Measurements from ENCODE around the gene GNAQ.

GNAQ gene

DNA sequence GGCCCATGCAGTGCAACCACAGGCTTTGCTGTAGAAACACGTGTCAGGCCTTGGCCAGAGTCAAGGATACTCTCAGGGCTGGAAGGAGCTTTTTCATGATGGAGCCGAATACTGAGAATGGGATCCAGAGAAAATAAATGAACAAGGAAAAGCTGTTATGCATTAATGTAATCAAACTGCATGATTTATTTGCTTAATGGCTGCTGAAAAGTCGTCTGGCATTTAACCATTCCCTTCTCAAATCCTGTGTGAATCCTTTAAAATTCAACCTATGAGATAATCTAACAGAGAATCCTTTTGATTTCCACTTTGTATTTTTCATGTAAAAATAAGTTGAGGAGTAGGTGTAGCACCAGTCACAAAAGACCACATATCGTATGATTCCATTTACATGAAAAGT, 359.4 kb downstream of the GNAQ start:
- Histone ChIP-seq H3K27ac (ENCODE audit: low read depth, low read length) (no peak overlapping the region), H3K23ac (ENCODE audit: low read length) (no peak overlapping the region), H3K18ac (ENCODE audit: low read length) (no peak overlapping the region), H2AFZ (ENCODE audit: insufficient read depth, low read length, poor library complexity) (no peak overlapping the region), H3K4ac (ENCODE audit: low read depth, low read length) (no peak overlapping the region), H3K27me3 (ENCODE audit: insufficient read depth, low read length) (no peaks in the 10 kb centered on the region), H3K79me2 (ENCODE audit: control insufficient read depth, insufficient read depth, low read length, poor library complexity) (no peaks in the 10 kb centered on the region), H3K79me1 (ENCODE audit: low read length) (no peaks in the 10 kb centered on the region), H3K14ac (ENCODE audit: low read length) (peak overlapping the region; percentile 34), H3K4me1 (ENCODE audit: control insufficient read depth in 1 of 2, insufficient read depth in 2 of 2, low read length in 2 of 2) (no peaks in the 10 kb centered on the region), H3K4me2 (ENCODE audit: low read length) (no peak overlapping the region), H4K91ac (ENCODE audit: low read depth, low read length) (no peak overlapping the region), H4K12ac (ENCODE audit: low read depth, low read length) (no peak overlapping the region), H2AK5ac (ENCODE audit: low read length) (no peak overlapping the region), H2BK5ac (ENCODE audit: low read depth, low read length, poor library complexity) (no peak overlapping the region), H2BK120ac (ENCODE audit: insufficient read depth, low read length, poor library complexity) (peak overlapping the region; percentile 56), H3K9me3 (ENCODE audit: insufficient read depth, low read depth, low read length) (no peaks in the 10 kb centered on the region), H2BK12ac (ENCODE audit: low read length) (no peak overlapping the region), H4K8ac (ENCODE audit: low read depth, low read length) (no peak overlapping the region), H3K9ac (ENCODE audit: low read length) (no peak overlapping the region), H3K4me3 (ENCODE audit: low read depth, low read length) (no peak overlapping the region), H3K36me3 (ENCODE audit: control insufficient read depth in 1 of 2, insufficient read depth in 2 of 2, low read length in 2 of 2) (no peaks in the 10 kb centered on the region)
- no peak for DNase-seq
- no CpG with 5 or more reads among the region's 4 CpGs for WGBS (ENCODE audit: extremely low coverage, insufficient coverage, insufficient read length)

DNA sequence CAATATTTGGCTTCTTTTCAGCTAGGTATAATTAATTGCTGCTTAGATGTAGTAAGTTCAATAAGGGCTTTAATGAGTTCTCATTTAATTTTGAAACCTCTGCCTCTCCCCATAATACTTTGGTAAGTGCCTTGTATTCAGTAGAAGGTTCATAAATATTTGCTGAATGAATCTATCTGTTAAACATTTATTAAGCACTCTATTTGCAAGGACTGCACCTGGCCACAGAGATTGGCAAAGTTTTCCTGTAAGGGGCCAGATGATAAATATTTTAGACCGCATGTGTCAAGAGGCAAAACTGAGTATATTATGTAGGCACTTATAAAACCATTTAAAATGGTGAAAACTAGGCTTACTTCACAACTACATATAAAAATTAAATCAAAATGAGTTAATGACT, 364.5 kb downstream of the GNAQ start:
- Histone ChIP-seq H3K79me2 (ENCODE audit: control insufficient read depth, insufficient read depth, low read length, poor library complexity) (no peaks in the 10 kb centered on the region), H2BK12ac (ENCODE audit: low read length) (no peak overlapping the region), H4K12ac (ENCODE audit: low read depth, low read length) (no peak overlapping the region), H3K79me1 (ENCODE audit: low read length) (no peaks in the 10 kb centered on the region), H3K4me1 (ENCODE audit: control insufficient read depth in 1 of 2, insufficient read depth in 2 of 2, low read length in 2 of 2) (peaks cover 2% of the 10 kb centered on the region in 2 experiments), H3K23ac (ENCODE audit: low read length) (no peak overlapping the region), H4K91ac (ENCODE audit: low read depth, low read length) (no peak overlapping the region), H3K9me3 (ENCODE audit: insufficient read depth, low read depth, low read length) (no peaks in the 10 kb centered on the region), H3K9ac (ENCODE audit: low read length) (no peak overlapping the region), H3K27ac (ENCODE audit: low read depth, low read length) (no peak overlapping the region), H2AFZ (ENCODE audit: insufficient read depth, low read length, poor library complexity) (no peak overlapping the region), H3K4me3 (ENCODE audit: low read depth, low read length) (no peak overlapping the region), H4K8ac (ENCODE audit: low read depth, low read length) (no peak overlapping the region), H3K14ac (ENCODE audit: low read length) (no peak overlapping the region), H3K36me3 (ENCODE audit: control insufficient read depth in 1 of 2, insufficient read depth in 2 of 2, low read length in 2 of 2) (no peaks in the 10 kb centered on the region), H3K4ac (ENCODE audit: low read depth, low read length) (no peak overlapping the region), H3K18ac (ENCODE audit: low read length) (no peak overlapping the region), H2BK5ac (ENCODE audit: low read depth, low read length, poor library complexity) (no peak overlapping the region), H2BK120ac (ENCODE audit: insufficient read depth, low read length, poor library complexity) (no peak overlapping the region), H3K4me2 (ENCODE audit: low read length) (no peak overlapping the region), H2AK5ac (ENCODE audit: low read length) (no peak overlapping the region), H3K27me3 (ENCODE audit: insufficient read depth, low read length) (no peaks in the 10 kb centered on the region)
- no peak for DNase-seq
- WGBS (ENCODE audit: extremely low coverage, insufficient coverage, insufficient read length) = no CpG with 5 or more reads among the region's 1 CpG
